Neuronal stem cell (in vitro differentiated cells): ENCODE measurements around the gene CFHR2. TPM values are rescaled to one million over a fixed set of nuclear protein-coding genes. Genes with fewer than 3 reads are reported as not detected.

Experiments
- DNase-seq: peaks from one replicate; pipeline ENCODE4 v3.0.0-alpha.2; 2013; ENCODE audit warnings: low spot score
- H2AFZ ChIP-seq: one replicate; pipeline ENCODE4 v1.6.1; 2013; ENCODE audit warnings: mild to moderate bottlenecking, low read length, inconsistent platforms
- H2AK5ac ChIP-seq: 2 replicates; pipeline ENCODE4 v1.6.1; 2013; ENCODE audit warnings: low read depth, mild to moderate bottlenecking, inconsistent platforms, low read length, moderate library complexity, mixed read lengths
- H2BK120ac ChIP-seq: 2 replicates; pipeline ENCODE4 v1.6.1; 2013; ENCODE audit warnings: low read depth, mild to moderate bottlenecking, inconsistent platforms, low read length, moderate library complexity, mixed read lengths
- H2BK12ac ChIP-seq: one replicate; pipeline ENCODE4 v1.6.1; 2013; ENCODE audit warnings: low read length, inconsistent platforms
- H2BK15ac ChIP-seq: 2 replicates; pipeline ENCODE4 v1.6.1; 2013; ENCODE audit warnings: mild to moderate bottlenecking, low read length, inconsistent platforms, mixed read lengths
- H2BK5ac ChIP-seq: one replicate; pipeline ENCODE4 v1.6.1; 2013; ENCODE audit warnings: inconsistent platforms, mild to moderate bottlenecking, low read length, moderate library complexity
- H3K14ac ChIP-seq: one replicate; pipeline ENCODE4 v1.6.1; 2013; ENCODE audit warnings: low read length, inconsistent platforms
- H3K18ac ChIP-seq: 2 replicates; pipeline ENCODE4 v1.6.1; 2013; ENCODE audit warnings: low read length, inconsistent platforms
- H3K23ac ChIP-seq: 2 replicates; pipeline ENCODE4 v1.6.1; 2013; ENCODE audit warnings: low read depth, mild to moderate bottlenecking, mixed read lengths, low read length, inconsistent platforms; ENCODE audit not compliant: poor library complexity
- H3K27ac ChIP-seq: replicated peaks from 3 replicates; pipeline ENCODE4 v1.5.1; 2013; ENCODE audit warnings: low read length, inconsistent platforms
- H3K27me3 ChIP-seq, 3 experiments: 2 replicates each; pipeline ENCODE4 v1.6.1; 2013; ENCODE audit warnings: low read length in 3 of 3, mild to moderate bottlenecking in 2 of 3, inconsistent platforms in 1 of 3, low read depth in 1 of 3, mixed read lengths in 1 of 3, moderate library complexity in 1 of 3; ENCODE audit not compliant: control insufficient read depth in 3 of 3, insufficient read depth in 3 of 3
- H3K36me3 ChIP-seq, 2 donors: replicated peaks in 1 of 2; 2 replicates each; pipeline ENCODE4 v1.6.1; 2013; ENCODE audit warnings: low read length in 2 of 2; ENCODE audit not compliant: control insufficient read depth in 2 of 2, insufficient read depth in 2 of 2
- H3K4ac ChIP-seq: 2 replicates; pipeline ENCODE4 v1.6.1; 2013; ENCODE audit warnings: inconsistent platforms, mild to moderate bottlenecking, low read length, moderate library complexity
- H3K4me1 ChIP-seq, 2 donors: 1 replicate in 1 of 2; 2 replicates in 1 of 2; pipeline ENCODE4 v1.6.1; 2013; ENCODE audit warnings: low read length in 2 of 2, low read depth in 1 of 2; ENCODE audit not compliant: control insufficient read depth in 2 of 2, insufficient read depth in 1 of 2
- H3K4me2 ChIP-seq: one replicate; pipeline ENCODE4 v1.6.1; 2013; ENCODE audit warnings: mild to moderate bottlenecking, low read length, inconsistent platforms; ENCODE audit not compliant: insufficient read depth, poor library complexity, severe bottlenecking
- H3K4me3 ChIP-seq, 2 donors: 2 replicates each; pipeline ENCODE4 v1.5.1; 2013; ENCODE audit warnings: low read length in 2 of 2, mild to moderate bottlenecking in 2 of 2, inconsistent platforms in 1 of 2, moderate library complexity in 1 of 2
- H3K79me1 ChIP-seq: one replicate; pipeline ENCODE4 v1.6.1; 2013; ENCODE audit warnings: low read depth, mild to moderate bottlenecking, inconsistent platforms, low read length, moderate library complexity
- H3K9ac ChIP-seq: one replicate; pipeline ENCODE4 v1.6.1; 2013; ENCODE audit warnings: mild to moderate bottlenecking, low read depth, low read length, inconsistent platforms; ENCODE audit not compliant: poor library complexity
- H3K9me3 ChIP-seq, 2 donors: replicated peaks in 1 of 2; 2 replicates each; pipeline versions ENCODE3 to v1.6.1; 2013; ENCODE audit warnings: low read length in 2 of 2, mild to moderate bottlenecking in 2 of 2, inconsistent platforms in 1 of 2, low read depth in 1 of 2, mixed read lengths in 1 of 2, moderate library complexity in 1 of 2; ENCODE audit not compliant: control insufficient read depth in 2 of 2, insufficient read depth in 1 of 2
- H4K8ac ChIP-seq: one replicate; pipeline ENCODE4 v1.6.1; 2013; ENCODE audit warnings: low read depth, mild to moderate bottlenecking, inconsistent platforms, low read length, moderate library complexity
- H4K91ac ChIP-seq: one replicate; pipeline ENCODE4 v1.6.1; 2013; ENCODE audit warnings: low read length, low read depth, mild to moderate bottlenecking, inconsistent platforms; ENCODE audit not compliant: poor library complexity
- WGBS, 2 donors: extraction: QIAGEN DNeasy Blood & Tissue Kit; methylation state at CpG; one replicate each; pipeline ENCODE4 v1.1.7; 2013; ENCODE audit warnings: missing lambda C conversion rate in 2 of 2, mixed read lengths in 1 of 2; ENCODE audit not compliant: insufficient read length in 2 of 2, insufficient replicate concordance in 1 of 2; ENCODE audit errors: extremely low coverage in 2 of 2; 5-methylcytosine and 5-hydroxymethylcytosine counted together
- small RNA-seq: library from polyadenylated mRNA; stranded (forward); fragments of <200 nt; extraction: miRNeasy Mini kit (QIAGEN cat#:217004); gene quantifications from one replicate; pipeline ENCODE3, GENCODE V24; 2013; ENCODE audit not compliant: insufficient read depth

CFHR2 gene

DNA sequence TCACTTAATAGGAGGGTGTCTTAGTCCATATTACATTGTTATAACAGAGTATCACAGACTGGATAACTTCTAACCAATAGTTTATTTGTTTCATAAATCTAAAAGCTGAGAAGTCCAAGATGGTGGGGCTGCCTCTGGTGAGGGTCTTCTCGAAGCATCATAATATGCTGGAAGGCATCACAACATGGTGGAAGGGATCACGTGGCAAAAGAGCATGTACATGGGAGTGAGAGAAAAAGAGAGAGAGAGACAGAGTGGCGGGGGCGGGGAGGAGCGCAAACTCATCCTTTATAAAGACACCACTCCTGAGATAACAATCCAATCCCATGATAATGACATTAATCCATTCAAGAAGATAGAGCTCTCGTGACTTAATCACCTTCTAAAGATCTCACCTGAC lies 65.3 kb downstream of the CFHR2 start:
- H3K79me1 ChIP-seq, result no peaks in the 10 kb centered on the region
- H3K4me2 ChIP-seq, result no peak overlapping the region
- H3K23ac ChIP-seq, result no peak overlapping the region
- no peak overlapping the region for H2BK15ac ChIP-seq
- H3K36me3 ChIP-seq, result no peaks in the 10 kb centered on the region
- no peak for DNase-seq
- no peak overlapping the region for H2AFZ ChIP-seq
- no peak overlapping the region for H3K18ac ChIP-seq
- no peak overlapping the region for H2BK5ac ChIP-seq
- no peak overlapping the region for H3K9ac ChIP-seq
- H3K4me1 ChIP-seq, result no peaks in the 10 kb centered on the region
- no peak overlapping the region for H3K14ac ChIP-seq
- H3K9me3 ChIP-seq, result peaks cover 0 to 4% of the 10 kb centered on the region in 2 donors
- no peak overlapping the region for H4K91ac ChIP-seq
- WGBS, 2 donors, result no CpG with 5 or more reads among the region's 6 CpGs
- H4K8ac ChIP-seq, result no peak overlapping the region
- H3K27me3 ChIP-seq, result no peaks in the 10 kb centered on the region
- no peak overlapping the region for H3K4me3 ChIP-seq
- H2BK12ac ChIP-seq, result no peak overlapping the region
- H3K4ac ChIP-seq, result no peak overlapping the region
- H2BK120ac ChIP-seq, result no peak overlapping the region
- H2AK5ac ChIP-seq, result no peak overlapping the region
- no peak overlapping the region for H3K27ac ChIP-seq

Small RNA genes lying within 50 kb of the gene (small RNA-seq; reads per million reads assigned to genes)
- not detected for gene AL139418.1
